GM23248 (cell line): ENCODE results near the gene TIMP4. TPM values are rescaled to one million over a fixed set of nuclear protein-coding genes. Genes with fewer than 3 reads are reported as not detected.
A peak's percentile ranks its signal among the peaks of the same experiment; 100 is the strongest.

Experiments
- DNase-seq: peaks from one replicate; pipeline ENCODE4 v3.0.0-alpha.2; 2015
- H2AFZ ChIP-seq: fragments of 200-600 bp; sonication (generic); 2 replicates; pipeline ENCODE4 v1.6.1; 2016; ENCODE audit warnings: antibody characterized with exemption
- H3F3A ChIP-seq: fragments of 200-600 bp; sonication (generic); 2 replicates; pipeline ENCODE4 v1.6.1; 2016; ENCODE audit warnings: mild to moderate bottlenecking, antibody characterized with exemption, mixed run types; ENCODE audit not compliant: insufficient read depth
- H3K27ac ChIP-seq: fragments of 200-600 bp; sonication (generic); 2 replicates; pipeline ENCODE4 v1.5.1; 2016; ENCODE audit warnings: mild to moderate bottlenecking
- H3K27me3 ChIP-seq: fragments of 200-600 bp; sonication (generic); replicated peaks from 2 replicates; pipeline ENCODE4 v1.6.1; 2016; ENCODE audit warnings: mild to moderate bottlenecking; ENCODE audit not compliant: insufficient read depth
- H3K36me3 ChIP-seq: fragments of 200-600 bp; sonication (generic); 2 replicates; pipeline ENCODE4 v1.6.1; 2016; ENCODE audit warnings: low read depth, mild to moderate bottlenecking
- H3K4me1 ChIP-seq: fragments of 200-600 bp; sonication (generic); 2 replicates; pipeline ENCODE4 v1.6.1; 2016; ENCODE audit warnings: mild to moderate bottlenecking; ENCODE audit not compliant: insufficient read depth
- H3K4me2 ChIP-seq: fragments of 200-600 bp; sonication (generic); one replicate; pipeline ENCODE4 v1.6.1; 2016; ENCODE audit warnings: mild to moderate bottlenecking; ENCODE audit not compliant: unreplicated experiment
- H3K4me3 ChIP-seq: fragments of 200-600 bp; sonication (generic); 2 replicates; pipeline ENCODE4 v1.5.1; 2016; ENCODE audit warnings: mild to moderate bottlenecking
- H3K79me2 ChIP-seq: fragments of 200-600 bp; sonication (generic); 2 replicates; pipeline ENCODE4 v1.6.1; 2016; ENCODE audit warnings: mild to moderate bottlenecking; ENCODE audit not compliant: insufficient read depth
- H3K9ac ChIP-seq: fragments of 200-600 bp; sonication (generic); 2 replicates; pipeline ENCODE4 v1.6.1; 2016; ENCODE audit warnings: mild to moderate bottlenecking
- H3K9me2 ChIP-seq: fragments of 200-600 bp; sonication (generic); 2 replicates; pipeline ENCODE4 v1.6.1; 2016; ENCODE audit warnings: mixed run types, mild to moderate bottlenecking, moderate library complexity; ENCODE audit not compliant: insufficient read depth
- H3K9me3 ChIP-seq: fragments of 200-600 bp; sonication (generic); one replicate; pipeline ENCODE4 v1.6.1; 2017; ENCODE audit warnings: low read depth
- H4K20me1 ChIP-seq: fragments of 200-600 bp; sonication (generic); 2 replicates; pipeline ENCODE4 v1.6.0; 2016; ENCODE audit not compliant: insufficient read depth
- EZH2 ChIP-seq: fragments of 200-600 bp; sonication (generic); IDR thresholded peaks from 2 replicates; pipeline ENCODE4 v1.6.1; 2018; ENCODE audit warnings: antibody characterized with exemption, mild to moderate bottlenecking; ENCODE audit not compliant: insufficient read depth, poor library complexity, severe bottlenecking
- EZH2phosphoT487 ChIP-seq: fragments of 200-600 bp; sonication (generic); IDR thresholded peaks from 2 replicates; pipeline ENCODE4 v1.6.1; 2018; ENCODE audit warnings: antibody characterized with exemption, moderate library complexity, mild to moderate bottlenecking, low read depth; ENCODE audit not compliant: insufficient read depth
- WGBS, 2 experiments: methylation state at CpG; one replicate each; pipeline ENCODE4 v1.1.6; 2015 to 2017; ENCODE audit warnings: low lambda C conversion rate in 2 of 2, low coverage in 1 of 2; ENCODE audit errors: missing lambda C conversion rate in 2 of 2; 5-methylcytosine and 5-hydroxymethylcytosine counted together
- in situ Hi-C: fragments of 300-500 bp; cut with MboI; formaldehyde crosslinking; loops from 2 replicates; pipeline ENCODE4 v1.15.0; 2020
- polyA plus RNA-seq: library from polyadenylated mRNA; unstranded; fragments of >200 nt; fragmentation: Nextera tagmentation; extraction: Ambion mirVana; gene quantifications from 2 replicates; pipeline ENCODE4 v1.2.1, GENCODE V29; 2016
- total RNA-seq: library from RNA; depleted of rRNA; stranded (reverse); fragments of >200 nt; shearing (Covaris generic); gene quantifications from 2 replicates; pipeline ENCODE4 v1.2.3, GENCODE V29; 2014

Gene TIMP4
- total and polyA plus RNA-seq, 2 experiments from 2014 or later, result 0.54 TPM; not detected in 1

DNA sequence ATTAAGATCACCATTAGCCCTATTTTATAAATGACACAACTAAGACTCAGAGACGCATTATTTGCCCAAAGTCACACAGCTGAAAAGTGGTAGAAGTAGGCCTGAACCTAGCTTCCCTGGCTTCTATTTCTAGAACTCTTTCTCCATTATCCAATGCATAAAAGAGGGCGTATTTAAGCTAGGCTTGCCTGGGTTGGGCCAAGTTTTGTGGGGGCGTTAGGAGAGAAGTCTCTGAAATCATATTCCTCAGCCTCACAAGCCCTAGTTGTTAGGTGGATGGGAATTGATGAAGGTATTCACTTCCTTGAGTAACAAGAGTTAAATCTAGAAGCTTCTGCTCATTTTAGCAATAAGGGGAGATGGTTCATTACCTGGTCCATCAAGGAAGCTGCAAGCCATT is 22.3 kb downstream of the TIMP4 start:
- H3K4me2 ChIP-seq, result no peak overlapping the region
- H3K79me2 ChIP-seq, result no peaks in the 10 kb centered on the region
- WGBS, 2 experiments, result 89% methylated on average over 3 of the region's 3 CpGs
- in situ Hi-C loops, result loop anchor here (5.0 kb wide), 1 partner anchor 341 kb away; no protein-coding TSS in a partner anchor
- no peak for DNase-seq
- H3K36me3 ChIP-seq, result no peaks in the 10 kb centered on the region
- H3K27me3 ChIP-seq, result peaks cover 21% of the 10 kb centered on the region; the same call in 1 of the 2 replicates
- no peak for TF ChIP-seq EZH2
- no peak for TF ChIP-seq EZH2phosphoT487
- no peak overlapping the region for H3K27ac ChIP-seq
- no peaks in the 10 kb centered on the region for H3K4me1 ChIP-seq
- no peaks in the 10 kb centered on the region for H3F3A ChIP-seq
- no peaks in the 10 kb centered on the region for H3K9me3 ChIP-seq
- H3K9ac ChIP-seq, result no peak overlapping the region
- H3K9me2 ChIP-seq, result no peaks in the 10 kb centered on the region
- no peak overlapping the region for H2AFZ ChIP-seq
- H4K20me1 ChIP-seq, result no peaks in the 10 kb centered on the region
- H3K4me3 ChIP-seq, result no peak overlapping the region

DNA sequence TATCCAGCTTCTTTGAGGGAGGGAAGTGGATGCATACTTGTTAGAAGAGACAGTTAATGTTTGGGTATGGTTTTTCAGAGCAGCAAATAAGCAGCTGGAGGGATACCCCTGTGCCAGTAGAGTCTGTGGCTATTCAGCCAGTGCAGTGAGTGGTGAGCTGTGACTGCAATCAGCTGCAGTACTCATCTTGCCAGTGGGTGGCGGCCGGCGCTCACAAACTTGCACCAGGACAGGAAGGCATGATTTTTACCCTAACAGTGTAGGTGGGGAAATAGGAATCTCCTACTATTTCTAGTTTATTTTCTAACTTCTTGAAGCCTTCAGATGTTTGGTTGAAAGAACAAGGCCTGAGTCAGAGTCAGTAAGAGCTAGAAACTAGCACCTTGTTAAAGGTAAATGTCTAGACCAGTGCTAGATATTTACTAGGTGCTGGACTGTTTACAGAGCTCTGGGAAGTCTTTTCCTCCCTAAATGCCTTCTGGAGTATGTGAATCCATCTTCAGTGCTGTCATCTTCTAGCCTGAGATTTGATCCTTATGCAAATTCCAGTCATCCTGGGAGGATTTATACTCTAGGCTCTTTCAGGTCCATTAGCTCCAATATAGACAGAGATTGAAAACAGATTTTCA is 23.6 kb downstream of the TIMP4 start:
- H3K9me2 ChIP-seq, result no peaks in the 10 kb centered on the region
- WGBS, 2 experiments, result 0% methylated on average over 3 of the region's 3 CpGs
- no peak for TF ChIP-seq EZH2
- TF ChIP-seq EZH2phosphoT487, result no peak
- in situ Hi-C loops, result loop anchor here (5.0 kb wide), 1 partner anchor 342 kb away; no protein-coding TSS in a partner anchor
- no peak overlapping the region for H3K27ac ChIP-seq
- no peak overlapping the region for H3K4me2 ChIP-seq
- H3F3A ChIP-seq, result no peaks in the 10 kb centered on the region
- no peaks in the 10 kb centered on the region for H4K20me1 ChIP-seq
- no peak overlapping the region for H3K4me3 ChIP-seq
- H3K9me3 ChIP-seq, result no peaks in the 10 kb centered on the region
- no peak overlapping the region for H2AFZ ChIP-seq
- no peaks in the 10 kb centered on the region for H3K4me1 ChIP-seq
- DNase-seq, result peak; percentile 82
- peaks cover 29% of the 10 kb centered on the region for H3K27me3 ChIP-seq
- H3K9ac ChIP-seq, result no peak overlapping the region
- H3K79me2 ChIP-seq, result no peaks in the 10 kb centered on the region
- no peaks in the 10 kb centered on the region for H3K36me3 ChIP-seq

DNA sequence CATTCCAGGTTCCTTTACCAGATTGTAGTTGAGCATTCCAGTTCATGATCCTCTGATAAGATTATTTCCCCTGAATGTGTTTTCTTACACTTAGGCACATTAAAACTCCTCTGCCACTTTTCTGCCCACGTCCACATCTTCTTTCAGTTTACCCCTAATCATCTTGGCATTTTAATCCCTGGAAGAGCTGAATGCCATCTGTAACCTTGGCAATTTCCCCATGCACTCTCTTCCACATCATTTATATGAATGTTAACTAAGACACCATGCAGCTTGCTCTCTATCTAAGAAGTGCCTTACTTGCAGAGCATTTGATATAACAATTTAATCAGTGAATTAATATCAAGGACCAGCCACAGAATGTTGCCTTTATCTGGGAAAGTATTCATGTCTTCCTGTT is 25.8 kb downstream of the TIMP4 start:
- no peak overlapping the region for H3K4me2 ChIP-seq

DNA sequence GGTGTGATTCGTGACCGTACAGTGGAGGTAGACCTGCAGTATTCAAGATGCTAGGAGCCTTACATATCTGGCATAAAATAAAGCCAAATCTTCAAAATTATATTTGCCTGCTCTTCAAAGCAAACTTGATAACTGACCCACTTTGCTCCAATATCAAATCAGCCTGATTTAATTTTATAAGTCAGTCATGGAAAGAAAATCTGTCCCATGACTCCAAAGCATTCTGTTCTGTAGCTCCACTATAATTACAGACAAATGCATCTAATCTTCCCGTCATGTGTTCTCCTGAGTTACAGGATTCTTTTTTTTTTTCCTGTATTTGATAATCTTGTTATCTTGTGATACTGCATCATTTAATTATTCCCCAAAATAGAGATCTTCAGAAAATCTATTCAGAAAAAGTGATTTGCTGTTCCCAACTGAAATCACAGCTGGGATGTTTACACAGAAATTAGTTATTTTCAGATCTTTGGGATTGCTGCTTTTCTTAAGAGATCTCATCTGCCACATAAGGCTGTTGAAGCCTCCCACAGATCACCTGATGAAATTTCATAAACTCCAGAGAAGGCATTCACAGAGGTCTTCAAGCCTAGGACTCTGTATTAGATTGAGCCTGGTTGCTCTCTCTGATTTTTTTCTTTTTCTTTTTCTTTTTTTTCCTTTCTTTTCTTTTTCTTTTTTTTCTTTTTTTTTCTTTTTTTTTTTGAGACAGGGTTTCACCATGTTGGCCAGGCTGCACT is 27.2 kb downstream of the TIMP4 start:
- Histone ChIP-seq H2AFZ (no peak overlapping the region), H3K9me2 (no peaks in the 10 kb centered on the region), H3K27ac (no peak overlapping the region), H3K4me2 (no peak overlapping the region), H4K20me1 (no peaks in the 10 kb centered on the region), H3K79me2 (no peaks in the 10 kb centered on the region), H3F3A (no peaks in the 10 kb centered on the region), H3K36me3 (no peaks in the 10 kb centered on the region), H3K27me3 (peaks cover 47% of the 10 kb centered on the region), H3K9ac (no peak overlapping the region), H3K9me3 (no peaks in the 10 kb centered on the region), H3K4me3 (no peak overlapping the region), H3K4me1 (no peaks in the 10 kb centered on the region)
- TF ChIP-seq EZH2 (no peak), EZH2phosphoT487 (no peak)
- WGBS, 2 experiments, result 49 to 67% methylated on average over 3 of the region's 3 CpGs
- in situ Hi-C loops, result no loop called here
- no peak for DNase-seq

More for the DNA sequence above, 25.8 kb downstream of the TIMP4 start:
- no peaks in the 10 kb centered on the region for H3K9me3 ChIP-seq
- no peaks in the 10 kb centered on the region for H3F3A ChIP-seq
- no peak overlapping the region for H3K4me3 ChIP-seq
- in situ Hi-C loops, result no loop called here
- H3K9ac ChIP-seq, result no peak overlapping the region
- no peak for DNase-seq
- H2AFZ ChIP-seq, result no peak overlapping the region
- no peak overlapping the region for H3K27ac ChIP-seq
- no peaks in the 10 kb centered on the region for H3K79me2 ChIP-seq
- H3K27me3 ChIP-seq, result peaks cover 46% of the 10 kb centered on the region
- TF ChIP-seq EZH2 (no peak), EZH2phosphoT487 (no peak)
- no peaks in the 10 kb centered on the region for H4K20me1 ChIP-seq
- H3K4me1 ChIP-seq, result no peaks in the 10 kb centered on the region
- WGBS, 2 experiments, result 0% methylated on average over 1 of the region's 1 CpG
- no peaks in the 10 kb centered on the region for H3K36me3 ChIP-seq
- H3K9me2 ChIP-seq, result no peaks in the 10 kb centered on the region
